Esophagus muscularis mucosa (tissue), 4 donors: Measurements from ENCODE around the gene ELOF1. TPM values are rescaled to one million over a fixed set of nuclear protein-coding genes. Genes with fewer than 3 reads are reported as not detected.
"Not testable (repeated sequence)": the region's sequence is repeated elsewhere in the genome, so short reads cannot be mapped to it uniquely, and the experiment has no call there.

ENCODE experiments used
- DNase-seq: peaks from one replicate; pipeline ENCODE4 v3.0.0-alpha.2; 2017; ENCODE audit errors: extremely low spot score
- H3K27ac ChIP-seq, 4 donors: fragments of 200-600 bp; sonication (generic); replicated peaks in 1 of 4; 1 replicate in 3 of 4; 2 replicates in 1 of 4; pipeline ENCODE4 v1.5.1; 2016 to 2019; ENCODE audit warnings: mild to moderate bottlenecking in 1 of 4
- H3K27me3 ChIP-seq, 4 donors: fragments of 200-600 bp; sonication (generic); one replicate each; pipeline versions ENCODE4 v1.5.1 to v1.6.0; 2016 to 2019
- H3K36me3 ChIP-seq, 4 donors: fragments of 200-600 bp; sonication (generic); one replicate each; pipeline ENCODE4 v1.5.1; 2016 to 2019
- H3K4me1 ChIP-seq, 4 donors: fragments of 200-600 bp; sonication (generic); one replicate each; pipeline ENCODE4 v1.5.1; 2016 to 2019
- H3K4me3 ChIP-seq, 4 donors: fragments of 200-600 bp; sonication (generic); 1 replicate in 2 of 4; 2 replicates in 2 of 4; pipeline ENCODE4 v1.5.1; 2016 to 2019; ENCODE audit warnings: mild to moderate bottlenecking in 4 of 4, moderate library complexity in 1 of 4
- H3K9me3 ChIP-seq, 4 donors: fragments of 200-600 bp; sonication (generic); 1 replicate in 3 of 4; 2 replicates in 1 of 4; pipeline ENCODE4 v1.5.1; 2016 to 2019
- CTCF ChIP-seq, 3 experiments: fragments of 200-600 bp in 2 of 3; fragments of 450-650 bp in 1 of 3; sonication (generic) in 2 of 3; IDR thresholded peaks; one replicate each; pipeline ENCODE4 v1.5.1; 2017 to 2019; ENCODE audit warnings: antibody characterized with exemption in 3 of 3, mild to moderate bottlenecking in 2 of 3, moderate library complexity in 1 of 3
- EP300 ChIP-seq: sonication (generic); formaldehyde crosslinking; IDR thresholded peaks from one replicate; pipeline ENCODE4 v1.6.1; 2017; ENCODE audit warnings: antibody characterized with exemption
- POLR2A ChIP-seq: fragments of 450-650 bp; IDR thresholded peaks from one replicate; pipeline ENCODE4 v1.6.1; 2017; ENCODE audit warnings: antibody characterized with exemption, moderate library complexity, mild to moderate bottlenecking, low read depth
- POLR2AphosphoS5 ChIP-seq, 2 donors: sonication (generic); formaldehyde crosslinking; IDR thresholded peaks; one replicate each; pipeline ENCODE4 v1.6.1; 2017; ENCODE audit warnings: antibody characterized with exemption in 2 of 2
- WGBS: methylation state at CpG from one replicate; pipeline ENCODE4 v1.1.5; 2018; 5-methylcytosine and 5-hydroxymethylcytosine counted together
- intact Hi-C: fragments of 100-400 bp; cut with DNase I; formaldehyde crosslinking; loops from one replicate; pipeline ENCODE4 v1.15.1; 2023
- total RNA-seq, 4 donors: library from RNA; depleted of rRNA; stranded (reverse); fragments of >200 nt; gene quantifications; one replicate each; pipeline versions ENCODE4 v1.1.0 to v1.2.1, GENCODE V29; 2016

The ELOF1 gene
- total RNA-seq, 4 donors from 2014 or later, result 27.0 to 39.1 (median 30.5) TPM

GRCh38 chr19:11570039-11570462, 11.0 kb upstream of the ELOF1 start:
- no peak for TF ChIP-seq POLR2A
- TF ChIP-seq EP300, result no peak
- no peak for TF ChIP-seq CTCF (IDR thresholded peaks at IDR 0.05)
- Histone ChIP-seq H3K27ac (no peak overlapping the region), H3K27me3 (no peaks in the 10 kb centered on the region), H3K9me3 (no peaks in the 10 kb centered on the region), H3K36me3 (no peaks in the 10 kb centered on the region), H3K4me3 (no peak overlapping the region), H3K4me1 (no peaks in the 10 kb centered on the region)
- intact Hi-C loops, result no loop called here
- no peak for DNase-seq
- 87% methylated on average over 5 of the region's 5 CpGs for WGBS

- 87% methylated on average over 2 of the region's 2 CpGs for WGBS
- no peak for DNase-seq
- H3K9me3 ChIP-seq, result no peaks in the 10 kb centered on the region
- H3K4me3 ChIP-seq, result no peak overlapping the region
- intact Hi-C loops, result no loop called here
- H3K4me1 ChIP-seq, result no peaks in the 10 kb centered on the region
- H3K36me3 ChIP-seq, result no peaks in the 10 kb centered on the region
- H3K27ac ChIP-seq, result no peak overlapping the region
- TF ChIP-seq POLR2A, result no peak
- no peak for TF ChIP-seq POLR2AphosphoS5 (IDR thresholded peaks at IDR 0.05)
- no peak for TF ChIP-seq EP300
- no peak for TF ChIP-seq CTCF (IDR thresholded peaks at IDR 0.05)
- no peaks in the 10 kb centered on the region for H3K27me3 ChIP-seq
Observed at GRCh38 chr19:11566164-11566563, 7.1 kb upstream of the ELOF1 start.

GRCh38 chr19:11565649-11565980, 6.6 kb upstream of the ELOF1 start:
- H3K36me3 ChIP-seq, H3K27ac ChIP-seq, H3K9me3 ChIP-seq, H3K4me3 ChIP-seq, intact Hi-C loops, H3K27me3 ChIP-seq, H3K4me1 ChIP-seq, DNase-seq: not testable (repeated sequence)
- WGBS, result 91% methylated on average over 5 of the region's 5 CpGs

GRCh38 chr19:11564082-11564807, 5.2 kb upstream of the ELOF1 start:
- DNase-seq, H3K27ac ChIP-seq, H3K9me3 ChIP-seq, H3K27me3 ChIP-seq, intact Hi-C loops, H3K36me3 ChIP-seq, H3K4me3 ChIP-seq: not testable (repeated sequence)
- WGBS, result 87% methylated on average over 6 of the region's 6 CpGs
- peaks cover 11 to 16% (median 13%) of the 10 kb centered on the region in 4 donors for H3K4me1 ChIP-seq

GRCh38 chr19:11563532-11563931, 4.5 kb upstream of the ELOF1 start:
- no peaks in the 10 kb centered on the region for H3K27me3 ChIP-seq
- no peak overlapping the region for H3K27ac ChIP-seq
- no peaks in the 10 kb centered on the region for H3K36me3 ChIP-seq
- H3K9me3 ChIP-seq, result no peaks in the 10 kb centered on the region
- H3K4me1 ChIP-seq, result peaks cover 11 to 17% (median 14%) of the 10 kb centered on the region in 4 donors
- WGBS, result 91% methylated on average over 8 of the region's 8 CpGs
- no peak for TF ChIP-seq CTCF (IDR thresholded peaks at IDR 0.05)
- no peak for TF ChIP-seq POLR2AphosphoS5 (IDR thresholded peaks at IDR 0.05)
- TF ChIP-seq POLR2A, result no peak
- no peak for TF ChIP-seq EP300
- no peak for DNase-seq
- no peak overlapping the region for H3K4me3 ChIP-seq
- intact Hi-C loops, result no loop called here

GRCh38 chr19:11560404-11561051, 1.5 kb upstream of the ELOF1 start:
- Histone ChIP-seq H3K36me3 (peaks cover 0 to 10% (median 7%) of the 10 kb centered on the region in 4 donors), H3K9me3 (no peaks in the 10 kb centered on the region), H3K27me3 (no peaks in the 10 kb centered on the region), H3K4me1 (peaks cover 22 to 45% (median 42%) of the 10 kb centered on the region in 4 donors), H3K4me3 (peak overlapping the region in 1 of 4 donors; percentile 86), H3K27ac (no peak overlapping the region)
- intact Hi-C loops, result no loop called here
- TF ChIP-seq POLR2AphosphoS5 (IDR thresholded peaks at IDR 0.05) (no peak), CTCF (IDR thresholded peaks at IDR 0.05) (peak; percentile 41 to 62 (median 52))
- WGBS, result 19% methylated on average over 9 of the region's 9 CpGs
- DNase-seq, result no peak
